Measurements from ENCODE around the gene SPEM2.
A peak's percentile ranks its signal among the peaks of the same experiment; 100 is the strongest.
"Not testable (repeated sequence)": the region's sequence is repeated elsewhere in the genome, so short reads cannot be mapped to it uniquely, and the experiment has no call there.

The SPEM2 gene

DNA sequence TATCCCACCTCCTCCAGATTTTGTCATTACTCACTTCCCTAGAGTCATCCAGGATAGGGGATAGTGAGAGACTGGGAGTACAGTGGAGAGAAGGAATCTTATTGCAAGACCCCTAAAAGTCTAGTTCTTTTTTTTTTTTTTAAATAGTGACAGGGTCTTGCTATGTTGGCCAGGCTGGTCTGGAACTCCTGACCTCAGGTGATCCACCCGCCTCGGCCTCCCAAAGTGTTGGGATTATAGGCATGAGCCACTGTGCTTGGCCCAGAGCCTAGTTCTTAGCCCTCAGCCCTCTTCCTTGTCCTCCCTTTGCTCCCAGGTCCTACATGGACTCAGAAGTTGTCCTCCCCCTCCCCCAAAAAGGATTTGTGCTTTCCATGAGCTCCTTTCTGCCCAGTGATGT is 16.7 kb downstream of the SPEM2 start:
- DNase-seq (ENCODE audit: low spot score): no peak

DNA sequence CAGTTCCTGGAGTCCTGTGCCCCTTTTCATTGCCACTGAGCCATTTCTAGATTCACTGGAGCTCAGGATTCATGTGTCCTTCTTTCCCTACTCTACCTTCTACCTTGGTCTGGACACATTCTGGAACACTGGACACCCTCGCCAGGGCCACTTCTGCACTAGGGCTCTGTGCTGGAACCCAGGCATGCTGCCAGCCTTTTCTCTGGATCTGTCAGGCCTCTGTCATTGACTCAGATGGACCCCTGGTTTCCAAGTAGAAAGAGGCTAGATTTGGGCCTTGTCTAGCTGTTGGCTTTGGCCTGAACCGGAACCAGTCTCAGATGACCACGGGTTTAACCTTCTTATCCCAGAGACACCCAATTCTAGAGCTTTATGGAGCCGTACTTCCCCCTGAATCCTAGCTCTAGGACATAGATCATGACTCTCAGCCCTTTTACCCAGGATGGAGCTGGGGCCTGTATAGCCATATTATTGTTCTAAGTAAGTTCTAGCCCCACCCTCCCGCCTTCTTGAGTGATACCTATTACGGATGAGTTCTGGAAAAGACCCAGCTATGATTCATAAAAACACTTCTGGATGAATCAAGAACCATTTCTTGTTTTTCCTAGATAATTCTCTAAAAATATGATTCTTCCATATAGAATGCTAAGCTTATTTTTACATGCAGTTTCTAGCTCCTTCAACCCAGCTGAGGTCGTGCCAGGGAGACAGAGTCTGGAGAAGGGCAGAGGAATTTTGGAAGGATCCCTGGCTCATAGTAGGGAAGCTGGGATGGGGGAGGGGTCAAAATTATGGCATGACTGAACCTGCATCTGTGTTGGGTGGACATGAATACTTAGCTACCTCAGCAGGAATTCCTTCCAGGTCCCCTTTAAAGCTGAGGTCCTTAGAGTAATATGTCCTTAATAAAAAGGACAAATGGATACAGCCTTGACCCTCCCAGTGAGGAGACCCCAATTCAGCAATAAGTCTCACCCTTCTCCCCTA is 18.4 kb downstream of the SPEM2 start:
- DNase-seq (ENCODE audit: low spot score): no peak

DNA sequence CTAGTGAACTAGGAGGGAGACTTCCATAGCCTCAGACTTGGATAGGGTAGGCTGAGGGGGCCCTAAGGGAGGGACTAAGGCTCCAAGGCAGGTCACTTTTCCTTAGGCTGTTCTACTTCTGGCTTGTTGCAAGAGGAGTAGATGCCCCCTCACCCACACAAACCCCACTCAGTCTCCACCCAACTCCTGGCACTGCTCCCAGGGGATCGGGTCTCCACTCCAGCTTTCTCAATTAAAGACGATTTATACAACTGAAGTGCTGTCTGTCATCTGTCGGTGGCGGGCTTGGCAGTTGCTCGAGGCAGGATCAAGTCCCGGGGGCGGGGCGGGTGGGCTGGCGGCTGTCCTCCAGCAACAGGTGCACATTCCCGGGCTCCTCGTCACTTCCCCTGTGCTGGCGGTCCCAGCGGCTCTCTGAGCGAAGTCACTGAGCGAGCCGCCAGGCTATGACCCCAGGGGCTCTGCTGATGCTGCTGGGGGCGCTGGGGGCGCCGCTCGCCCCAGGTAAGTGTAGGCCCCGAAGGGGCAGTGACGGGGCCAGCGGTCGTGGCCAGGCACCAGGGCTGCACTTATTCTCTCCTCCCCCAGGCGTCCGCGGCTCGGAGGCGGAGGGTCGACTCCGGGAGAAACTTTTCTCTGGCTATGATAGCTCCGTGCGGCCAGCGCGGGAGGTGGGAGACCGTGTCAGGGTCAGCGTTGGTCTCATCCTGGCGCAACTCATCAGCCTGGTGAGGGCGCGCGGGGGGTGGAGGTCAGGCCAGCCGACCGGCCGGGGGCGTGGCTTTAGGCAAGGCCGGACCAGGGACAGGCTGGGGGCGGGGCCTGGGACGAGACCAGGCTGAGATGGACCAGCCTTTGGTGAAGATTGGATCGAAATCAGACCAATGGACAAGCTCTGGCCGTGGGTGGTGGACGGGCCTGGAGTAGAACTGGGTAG is 19.5 kb downstream of the SPEM2 start, which contains the start of gene CHRNB1:
TSS of gene CHRNB1 (plus strand) at position 380 of the 937 bp plus-strand sequence. CDS start at position 447, 67 bp downstream.
- DNase-seq (ENCODE audit: low spot score): peak; percentile 58

DNA sequence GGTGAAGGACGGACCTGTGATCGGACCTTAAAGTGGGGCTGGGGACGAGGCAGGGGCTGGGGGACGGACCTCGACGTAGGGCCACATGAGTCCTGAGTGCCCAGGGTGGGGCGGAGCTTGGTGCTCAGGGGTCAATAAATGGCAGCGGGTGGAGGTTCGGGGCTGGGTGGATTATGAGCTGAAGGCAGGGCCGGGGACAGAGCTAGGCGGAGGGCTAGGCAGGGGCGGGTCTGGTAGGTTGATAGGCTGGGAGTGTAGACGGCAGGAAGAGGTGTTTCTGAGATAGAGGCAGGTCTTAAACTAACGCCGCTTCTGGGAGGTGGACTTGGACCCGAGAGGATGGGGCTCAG is 20.2 kb downstream of the SPEM2 start:
- no peak for DNase-seq (ENCODE audit: low spot score)

DNA sequence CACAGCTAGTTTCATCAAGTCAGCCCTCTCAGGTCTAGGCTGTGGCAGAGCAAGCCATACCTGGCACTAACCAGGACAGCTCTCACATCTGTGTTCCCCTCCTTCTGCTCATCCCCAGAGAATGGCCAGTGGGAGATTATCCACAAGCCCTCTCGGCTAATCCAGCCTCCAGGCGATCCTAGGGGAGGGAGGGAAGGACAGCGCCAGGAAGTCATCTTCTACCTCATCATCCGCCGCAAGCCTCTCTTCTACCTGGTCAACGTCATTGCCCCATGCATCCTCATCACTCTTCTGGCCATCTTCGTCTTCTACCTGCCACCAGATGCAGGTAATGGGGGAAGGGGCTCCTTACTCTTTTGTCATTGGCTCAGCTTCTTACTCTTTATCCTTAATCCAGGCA is 23.0 kb downstream of the SPEM2 start:
- no peak for DNase-seq (ENCODE audit: low spot score)

DNA sequence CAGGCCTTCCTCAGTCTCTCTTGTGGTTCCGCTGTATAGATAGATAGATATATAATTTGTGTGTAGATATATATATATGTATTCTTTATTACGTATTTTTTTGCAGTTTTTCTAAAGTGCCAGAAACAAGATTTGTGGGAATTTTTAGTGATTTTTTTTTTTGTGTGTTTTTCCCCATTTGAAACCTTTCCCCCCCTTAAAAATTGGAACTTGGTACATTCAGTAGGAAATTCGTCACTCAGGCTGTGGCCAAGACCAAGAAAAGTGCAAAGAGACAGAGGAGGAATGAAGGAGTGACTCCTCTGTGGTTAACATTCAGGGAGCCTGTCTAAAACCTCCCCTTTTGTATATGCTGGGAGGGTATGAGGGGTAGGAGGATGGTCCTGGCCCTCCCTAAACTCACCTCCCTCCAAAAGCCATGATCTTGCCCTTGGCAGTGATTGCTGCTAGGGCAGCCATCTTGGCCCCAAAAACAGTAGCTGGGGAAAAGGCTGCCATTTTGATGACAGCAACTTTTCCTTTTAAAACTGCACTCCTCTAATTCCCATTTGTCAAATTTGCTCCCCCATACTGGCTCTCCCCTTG is 34.6 kb downstream of the SPEM2 start:
- no peak for DNase-seq (ENCODE audit: low spot score)

DNA sequence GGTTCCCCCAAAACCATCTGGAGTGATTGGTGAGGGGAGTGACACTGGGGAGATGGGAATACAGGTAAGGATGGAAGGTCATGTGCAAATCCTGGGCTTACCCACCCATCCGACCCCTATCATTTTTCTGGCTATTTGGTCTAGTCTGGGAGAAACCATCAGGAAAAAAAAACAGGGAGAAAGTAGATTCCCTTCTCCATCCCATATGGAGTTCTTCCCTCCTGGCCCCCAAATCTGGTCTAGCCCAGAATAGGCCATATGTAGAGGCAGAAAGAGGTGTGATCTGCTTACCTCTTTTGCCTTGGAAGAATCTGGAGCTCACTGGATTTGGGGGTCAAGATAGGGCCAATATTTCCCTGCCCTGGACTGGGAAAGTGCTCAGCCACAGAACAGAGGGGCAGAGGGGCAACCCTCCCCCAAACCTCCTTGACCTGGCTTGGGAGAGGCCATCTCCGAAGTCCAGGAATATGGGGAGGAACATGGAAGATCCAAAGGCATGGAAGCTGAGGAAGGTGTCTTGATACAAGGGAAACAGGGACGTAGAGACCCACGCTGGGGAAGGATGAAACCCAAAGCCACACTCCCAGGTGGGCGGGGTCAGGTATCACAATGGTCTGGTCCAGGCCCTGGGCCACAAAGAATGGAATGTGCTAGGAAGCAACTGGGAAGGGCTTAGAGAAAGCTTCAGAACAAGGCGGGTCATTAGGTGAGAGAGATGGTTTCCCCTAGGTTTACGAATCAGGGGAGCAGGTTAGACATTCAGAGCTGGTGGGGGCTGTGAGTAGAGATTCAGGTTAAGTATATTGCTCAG is 35.6 kb downstream of the SPEM2 start:
- DNase-seq (ENCODE audit: low spot score): no peak

DNA sequence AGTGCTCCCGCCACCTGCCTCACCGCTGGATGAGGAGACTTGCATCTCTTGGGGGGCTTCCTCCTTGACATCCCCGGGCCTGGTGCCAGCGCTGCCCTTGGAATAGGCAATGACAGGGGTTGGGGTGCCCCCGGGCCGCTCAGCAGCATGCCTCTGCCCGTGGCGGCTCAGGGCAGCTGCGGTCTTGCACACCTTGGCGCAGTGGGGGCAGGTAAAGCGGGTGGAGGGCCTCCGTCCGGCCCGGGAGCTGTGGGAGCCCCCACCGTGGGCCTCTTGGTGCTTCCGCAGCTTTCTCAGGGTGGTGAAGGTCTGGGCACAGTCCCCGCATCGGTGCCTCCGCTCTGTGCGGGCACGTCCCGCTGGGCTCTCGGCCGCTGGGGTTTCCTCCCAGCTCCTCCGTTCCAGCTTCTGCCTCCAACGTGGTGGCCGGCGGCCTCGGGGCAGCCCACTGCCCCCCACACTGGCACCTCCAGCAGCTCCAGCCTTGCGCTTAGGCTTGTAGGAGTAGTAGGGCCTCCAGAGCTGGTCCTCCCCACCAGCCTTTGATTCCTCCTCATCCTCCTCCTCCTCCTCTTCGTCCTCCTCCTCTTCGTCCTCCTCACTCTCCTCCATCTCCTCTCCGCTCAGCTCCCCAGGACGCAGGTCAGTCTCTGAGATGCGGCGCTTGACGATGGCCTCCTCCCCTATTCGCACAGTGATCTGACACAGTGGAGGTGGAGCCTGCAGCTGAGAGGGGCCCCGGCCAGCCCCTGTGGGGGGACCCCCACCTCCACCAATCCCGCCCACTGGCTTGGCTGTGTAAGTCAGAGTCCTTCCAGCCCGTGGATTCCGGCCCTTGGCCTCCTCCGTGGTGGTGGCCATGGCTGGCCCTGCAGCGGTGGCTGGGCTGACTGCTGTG is 37.3 kb downstream of the SPEM2 start:
- no peak for DNase-seq (ENCODE audit: low spot score)

DNA sequence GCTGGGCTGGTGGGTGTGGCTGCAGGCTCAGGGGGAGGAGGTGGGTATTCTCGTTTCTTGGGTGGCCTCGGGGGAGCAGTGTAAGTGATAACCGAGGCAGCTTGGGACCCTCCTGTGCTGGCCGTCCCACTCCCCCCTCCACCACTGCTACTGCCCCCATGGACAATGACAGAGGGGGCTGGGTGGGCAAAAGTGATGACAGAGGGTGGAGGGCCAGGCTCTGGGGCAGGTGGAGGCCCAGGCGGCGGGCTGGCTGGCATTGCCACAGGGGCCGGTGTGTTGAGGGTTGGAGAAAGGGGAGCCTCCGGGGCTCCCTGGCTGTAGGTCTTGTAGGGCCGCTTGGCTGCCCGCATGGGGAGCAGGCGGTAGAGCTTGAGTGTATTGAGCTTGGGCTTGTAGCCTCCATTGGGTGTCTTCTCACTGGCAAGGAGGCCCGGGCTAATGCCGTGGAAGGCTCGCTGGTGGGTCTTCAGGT is 38.0 kb downstream of the SPEM2 start:
- no peak for DNase-seq (ENCODE audit: low spot score)

DNA sequence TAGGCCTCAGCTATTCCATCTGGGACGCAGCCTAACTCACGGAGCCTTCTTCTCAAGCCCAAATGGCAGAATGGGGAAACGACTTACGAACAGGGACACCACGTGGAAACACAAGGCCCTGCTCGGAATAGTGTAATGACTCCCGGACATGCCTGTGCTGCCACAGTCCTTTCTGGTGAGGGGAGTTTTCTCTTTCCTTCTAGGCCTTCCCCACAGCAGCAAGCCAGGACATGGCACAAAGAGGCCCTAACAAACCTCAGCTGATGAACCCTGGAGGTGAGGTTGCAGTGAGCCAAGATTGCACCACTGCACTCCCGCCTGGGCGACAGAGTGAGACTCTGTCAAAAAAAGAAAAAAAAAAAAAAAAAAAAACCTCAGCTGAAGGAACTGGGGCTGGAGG is 38.7 kb downstream of the SPEM2 start:
- DNase-seq (ENCODE audit: low spot score): no peak

DNA sequence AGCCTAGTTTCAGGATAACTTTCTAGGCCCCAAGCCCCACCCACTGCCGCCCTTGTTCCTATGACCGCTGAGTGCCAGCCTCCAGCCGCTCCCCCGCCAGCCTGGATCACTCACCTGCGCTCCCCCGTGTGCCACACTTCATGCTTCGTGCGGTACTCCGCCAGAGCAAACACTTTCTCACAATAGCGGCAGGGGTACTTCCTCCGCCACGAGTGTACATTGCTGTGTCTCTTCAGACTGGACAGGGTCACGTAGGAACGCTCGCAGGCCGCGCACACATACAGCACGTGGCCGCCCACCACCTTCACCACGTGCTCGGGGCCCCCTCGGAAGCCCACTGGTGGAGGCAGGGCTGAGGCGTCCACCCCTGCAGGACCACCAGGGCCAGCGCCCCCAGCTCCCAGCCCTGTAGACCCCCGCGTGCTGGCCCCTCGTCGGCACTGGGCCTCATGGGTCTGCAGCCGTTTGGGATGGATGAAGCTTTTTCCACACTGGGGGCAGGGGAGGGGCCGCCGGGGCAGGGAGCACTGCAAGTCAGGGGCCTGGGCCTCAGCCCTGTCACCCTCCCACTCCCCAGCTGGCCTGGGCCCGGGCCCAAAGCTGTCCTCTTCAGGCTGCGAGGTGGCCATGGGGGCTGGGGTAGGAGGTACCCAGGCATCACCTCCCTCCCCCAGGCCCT is 40.3 kb downstream of the SPEM2 start:
- no peak for DNase-seq (ENCODE audit: low spot score)

DNA sequence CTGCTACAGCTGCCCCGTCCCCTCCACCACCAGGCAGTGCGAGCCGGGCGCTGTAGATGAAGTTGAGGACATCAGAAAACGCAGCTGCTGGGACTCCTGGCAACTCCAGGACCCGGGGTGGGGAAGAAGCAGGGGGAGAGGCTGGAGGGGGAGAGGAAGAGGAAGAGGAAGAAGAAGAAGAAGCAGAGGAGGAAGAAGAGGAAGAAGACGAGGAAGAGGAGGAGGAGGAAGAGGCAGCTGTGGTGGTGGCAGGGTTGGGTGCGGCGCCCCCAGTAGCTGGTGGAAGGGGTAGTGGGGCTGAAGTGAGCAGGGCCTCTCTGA is 40.9 kb downstream of the SPEM2 start:
- DNase-seq (ENCODE audit: low spot score): no peak

DNA sequence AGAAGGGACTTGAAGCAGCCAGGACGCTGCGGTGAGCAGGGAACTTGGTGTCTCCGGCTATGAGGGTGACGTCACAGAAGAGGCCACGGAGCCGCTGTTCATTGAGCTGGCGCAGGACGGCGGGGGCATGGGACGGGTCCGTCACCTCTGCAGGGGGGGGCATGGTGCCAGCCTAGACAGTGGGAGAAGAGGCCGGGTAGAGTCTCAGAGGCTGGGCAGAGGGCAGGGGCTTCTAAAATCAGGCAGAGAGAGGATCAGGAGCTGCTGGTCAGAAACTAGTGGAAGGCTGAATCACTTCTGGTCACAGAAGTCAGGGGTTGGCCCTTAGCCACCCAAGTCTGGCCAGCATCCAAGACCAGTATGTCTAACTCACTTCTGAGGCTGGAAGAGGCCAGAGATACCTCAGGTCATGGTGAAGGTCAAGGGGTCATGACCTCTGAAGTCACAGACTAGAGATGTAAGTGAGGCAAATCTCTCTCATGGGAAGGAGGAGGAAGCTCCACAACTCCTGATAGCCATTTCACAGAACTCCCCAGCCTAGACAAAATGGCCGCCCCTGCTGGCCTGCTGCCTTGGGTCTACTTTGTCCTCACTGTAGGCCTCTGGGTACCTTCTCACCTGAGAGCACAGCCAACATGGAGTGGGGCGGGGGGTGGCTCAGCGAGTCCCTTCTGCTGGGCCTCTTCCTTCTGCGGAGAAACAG is 41.4 kb downstream of the SPEM2 start:
- DNase-seq (ENCODE audit: low spot score): no peak

DNA sequence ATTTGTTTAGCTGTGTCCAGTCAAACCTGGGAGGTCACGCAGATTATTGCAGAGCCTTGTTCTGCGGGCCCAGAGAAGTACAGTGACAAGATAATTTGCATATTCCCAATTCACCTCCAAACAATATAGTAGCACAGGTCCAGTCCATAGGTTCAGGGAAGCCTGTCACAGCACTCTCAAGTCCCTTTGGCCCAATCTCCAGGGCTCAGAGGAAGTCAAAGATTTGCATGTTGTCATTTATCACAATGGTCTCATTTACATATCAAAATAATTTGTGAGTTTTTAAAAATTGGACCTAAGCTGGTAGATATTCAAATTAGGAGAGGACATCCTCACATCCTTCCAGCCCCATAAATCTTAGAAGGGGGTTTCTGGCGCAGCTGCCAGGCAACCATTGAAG is 42.1 kb downstream of the SPEM2 start:
- no peak for DNase-seq (ENCODE audit: low spot score)

DNA sequence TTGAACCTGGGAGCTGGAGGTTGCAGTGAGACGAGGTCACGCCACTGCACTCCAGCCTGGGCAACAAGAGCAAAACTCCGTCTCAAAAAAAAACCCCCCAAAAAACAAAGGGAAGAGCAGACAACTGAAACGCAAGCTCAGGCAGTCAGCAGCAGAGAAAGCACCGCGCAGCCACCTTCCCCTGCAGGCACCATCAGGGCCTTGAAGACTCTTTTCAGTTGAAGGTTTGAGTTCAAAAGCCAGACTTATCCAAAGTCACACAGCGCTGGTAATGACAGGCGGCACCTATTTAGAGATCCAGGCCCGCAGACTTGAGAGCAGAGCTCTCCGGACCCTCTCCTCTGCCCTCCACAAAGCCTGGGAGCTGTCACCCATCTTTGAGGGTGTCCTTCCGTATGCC is 42.9 kb downstream of the SPEM2 start:
- DNase-seq (ENCODE audit: low spot score): no peak

DNA sequence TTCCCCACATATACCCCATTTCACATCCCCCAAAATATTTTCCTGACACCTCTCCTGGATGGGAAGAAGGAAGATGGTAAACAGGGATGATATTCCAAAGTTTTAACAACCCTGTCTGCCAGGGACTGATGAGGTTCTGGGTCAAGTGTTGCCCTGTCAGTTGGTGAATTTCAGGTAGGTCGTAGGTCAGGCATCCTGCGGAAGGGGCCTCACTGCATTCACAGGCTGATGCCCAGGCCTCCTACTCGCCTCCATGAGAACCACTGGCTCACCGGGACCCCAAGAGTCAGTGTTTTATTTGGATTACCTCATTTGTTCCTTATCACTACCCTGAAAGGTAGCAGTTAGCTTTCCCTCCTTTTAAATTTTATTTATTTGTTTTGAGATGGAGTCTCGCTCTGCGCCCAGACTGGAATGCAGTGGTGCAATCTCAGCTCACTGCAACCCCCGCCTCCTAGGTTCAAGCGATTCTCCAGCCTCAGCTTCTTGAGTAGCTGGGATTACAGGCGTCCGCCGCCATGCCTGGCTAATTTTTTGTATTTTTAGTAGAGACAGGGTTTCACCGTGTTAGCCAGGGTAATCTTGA is 43.5 kb downstream of the SPEM2 start:
- DNase-seq (ENCODE audit: low spot score): no peak

DNA sequence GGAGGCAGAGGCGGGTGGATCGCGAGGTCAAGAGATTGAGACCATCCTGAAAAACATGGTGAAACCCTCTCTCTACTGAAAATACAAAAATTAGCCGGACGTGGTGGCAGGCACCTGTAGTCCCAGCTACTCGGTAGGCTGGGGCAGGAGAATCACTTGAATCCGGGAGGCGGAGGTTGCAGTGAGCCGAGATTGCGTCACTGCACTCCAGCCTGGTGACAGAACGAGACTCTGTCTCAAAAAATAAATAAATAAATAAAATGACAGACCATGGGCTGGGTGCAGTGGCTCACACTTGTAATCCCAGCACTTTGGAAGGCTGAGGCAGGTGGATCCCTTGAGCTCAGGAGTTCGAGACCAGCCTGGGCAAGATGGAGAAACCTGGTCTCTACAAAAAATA is 44.4 kb downstream of the SPEM2 start:
- DNase-seq (ENCODE audit: low spot score): not testable (repeated sequence)

DNA sequence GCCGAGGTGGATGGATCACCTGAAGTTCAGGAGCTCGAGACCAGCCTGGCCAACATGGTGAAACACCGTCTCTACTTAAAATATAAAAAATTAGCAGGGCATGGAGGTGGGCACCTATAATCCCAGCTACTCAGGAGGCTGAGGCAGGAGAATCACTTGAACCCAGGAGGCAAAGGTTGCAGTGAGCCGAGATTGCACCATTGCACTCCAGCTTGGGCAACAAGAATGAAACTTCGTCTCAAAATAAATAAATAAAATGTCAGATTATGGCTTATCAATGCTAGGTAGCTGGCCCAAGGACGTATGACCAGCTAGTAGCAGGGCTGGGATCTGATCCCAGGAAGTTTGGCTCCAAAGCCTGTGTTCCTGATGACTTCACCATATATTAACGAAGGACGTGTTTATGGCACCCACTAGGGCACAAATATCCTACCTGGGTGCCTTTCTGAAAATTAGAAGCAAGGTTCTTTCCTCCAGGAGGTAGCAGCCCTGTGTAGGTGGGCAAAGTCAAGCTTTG is 45.1 kb downstream of the SPEM2 start:
- DNase-seq (ENCODE audit: low spot score): not testable (repeated sequence)
